ENCODE data around the gene FZR1. TPM values are rescaled to one million over a fixed set of nuclear protein-coding genes. Genes with fewer than 3 reads are reported as not detected.

The FZR1 gene
- total RNA-seq, 2 donors from 2014 or later = 56.7 to 65.1 TPM

DNA sequence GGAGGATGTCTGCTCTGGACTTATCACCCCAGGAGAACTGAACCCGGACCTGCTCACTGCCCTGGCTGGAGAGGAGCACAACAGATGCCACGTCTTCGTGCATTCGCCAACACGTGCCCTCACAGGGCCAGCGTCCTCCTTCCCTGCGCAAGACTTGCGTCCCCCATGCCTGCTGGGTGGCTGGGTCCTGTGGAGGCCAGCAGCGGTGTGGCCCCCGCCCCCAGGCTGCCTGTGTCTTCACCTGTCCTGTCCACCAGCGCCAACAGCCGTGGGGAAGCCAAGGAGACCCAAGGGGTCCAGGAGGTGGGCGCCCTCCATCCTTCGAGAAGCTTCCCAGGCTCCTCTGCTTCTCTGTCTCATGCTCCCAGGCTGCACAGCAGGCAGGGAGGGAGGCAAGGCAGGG lies 29.5 kb downstream of the FZR1 start:
- Mint-ChIP-seq H3K27me3 (ENCODE audit: insufficient read depth) (no peaks in the 10 kb centered on the region), H3K9me3 (no peaks in the 10 kb centered on the region), H3K4me3 (no peak overlapping the region), H3K4me1 (no peaks in the 10 kb centered on the region), H3K36me3 (ENCODE audit: low read depth) (peaks cover 50% of the 10 kb centered on the region), H3K27ac (no peak overlapping the region)
- TF ChIP-seq, protein P1, sequence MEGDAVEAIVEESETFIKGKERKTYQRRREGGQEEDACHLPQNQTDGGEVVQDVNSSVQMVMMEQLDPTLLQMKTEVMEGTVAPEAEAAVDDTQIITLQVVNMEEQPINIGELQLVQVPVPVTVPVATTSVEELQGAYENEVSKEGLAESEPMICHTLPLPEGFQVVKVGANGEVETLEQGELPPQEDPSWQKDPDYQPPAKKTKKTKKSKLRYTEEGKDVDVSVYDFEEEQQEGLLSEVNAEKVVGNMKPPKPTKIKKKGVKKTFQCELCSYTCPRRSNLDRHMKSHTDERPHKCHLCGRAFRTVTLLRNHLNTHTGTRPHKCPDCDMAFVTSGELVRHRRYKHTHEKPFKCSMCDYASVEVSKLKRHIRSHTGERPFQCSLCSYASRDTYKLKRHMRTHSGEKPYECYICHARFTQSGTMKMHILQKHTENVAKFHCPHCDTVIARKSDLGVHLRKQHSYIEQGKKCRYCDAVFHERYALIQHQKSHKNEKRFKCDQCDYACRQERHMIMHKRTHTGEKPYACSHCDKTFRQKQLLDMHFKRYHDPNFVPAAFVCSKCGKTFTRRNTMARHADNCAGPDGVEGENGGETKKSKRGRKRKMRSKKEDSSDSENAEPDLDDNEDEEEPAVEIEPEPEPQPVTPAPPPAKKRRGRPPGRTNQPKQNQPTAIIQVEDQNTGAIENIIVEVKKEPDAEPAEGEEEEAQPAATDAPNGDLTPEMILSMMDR (conservative IDR thresholded peaks at IDR 0.05) = no peak
- Histone ChIP-seq H3K36me3 (ENCODE audit: control insufficient read depth, insufficient read depth, low read length) (peaks cover 30% of the 10 kb centered on the region), H3K27ac (ENCODE audit: low read depth, low read length) (no peak overlapping the region), H3K27me3 (ENCODE audit: control insufficient read depth, insufficient read depth, low read length, poor library complexity, severe bottlenecking) (no peaks in the 10 kb centered on the region), H3K4me1 (ENCODE audit: control insufficient read depth, insufficient read depth, low read length) (no peaks in the 10 kb centered on the region), H3K9ac (ENCODE audit: extremely low read depth, low read length, poor library complexity, severe bottlenecking) (no peak overlapping the region), H3K4me3 (ENCODE audit: low read length) (no peak overlapping the region), H3K9me3 (ENCODE audit: control insufficient read depth, low read length) (no peaks in the 10 kb centered on the region)
- DNase-seq = no peak
- 93 to 98% methylated on average over 14 of the region's 14 CpGs for WGBS, 2 experiments (ENCODE audit: insufficient coverage in 1 of 2, insufficient read length in 1 of 2)

DNA sequence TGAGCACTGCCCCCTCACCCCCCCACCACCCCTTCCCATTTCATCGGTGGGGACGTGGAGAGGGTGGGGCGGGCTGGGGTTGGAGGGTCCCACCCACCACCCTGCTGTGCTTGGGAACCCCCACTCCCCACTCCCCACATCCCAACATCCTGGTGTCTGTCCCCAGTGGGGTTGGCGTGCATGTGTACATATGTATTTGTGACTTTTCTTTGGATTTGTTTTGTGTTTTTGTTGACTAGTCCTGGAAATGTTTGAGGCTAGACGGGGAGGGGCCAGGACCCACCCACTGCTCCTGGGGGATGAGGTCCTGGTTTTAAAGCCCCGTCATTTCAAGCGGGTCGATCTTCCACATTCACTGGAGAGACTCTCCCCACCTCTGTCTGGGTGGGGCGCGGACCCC lies 29.9 kb downstream of the FZR1 start:
- H3K27ac ChIP-seq (ENCODE audit: low read depth, low read length) = no peak overlapping the region
- H3K4me3 ChIP-seq (ENCODE audit: low read length) = no peak overlapping the region
- H3K4me3 Mint-ChIP-seq = no peak overlapping the region
- H3K27ac Mint-ChIP-seq = no peak overlapping the region
- H3K9me3 ChIP-seq (ENCODE audit: control insufficient read depth, low read length) = no peaks in the 10 kb centered on the region
- H3K27me3 ChIP-seq (ENCODE audit: control insufficient read depth, insufficient read depth, low read length, poor library complexity, severe bottlenecking) = no peaks in the 10 kb centered on the region
- H3K4me1 Mint-ChIP-seq = no peaks in the 10 kb centered on the region
- H3K27me3 Mint-ChIP-seq (ENCODE audit: insufficient read depth) = no peaks in the 10 kb centered on the region
- H3K36me3 ChIP-seq (ENCODE audit: control insufficient read depth, insufficient read depth, low read length) = peaks cover 30% of the 10 kb centered on the region
- H3K36me3 Mint-ChIP-seq (ENCODE audit: low read depth) = peaks cover 49% of the 10 kb centered on the region
- WGBS, 2 experiments (ENCODE audit: insufficient coverage in 1 of 2, insufficient read length in 1 of 2) = 94 to 98% methylated on average over 6 to 9 of the region's 10 CpGs
- no peak overlapping the region for H3K9ac ChIP-seq (ENCODE audit: extremely low read depth, low read length, poor library complexity, severe bottlenecking)
- no peaks in the 10 kb centered on the region for H3K9me3 Mint-ChIP-seq
- DNase-seq = no peak
- TF ChIP-seq, protein P1 (conservative IDR thresholded peaks at IDR 0.05) = no peak
- H3K4me1 ChIP-seq (ENCODE audit: control insufficient read depth, insufficient read depth, low read length) = no peaks in the 10 kb centered on the region

DNA sequence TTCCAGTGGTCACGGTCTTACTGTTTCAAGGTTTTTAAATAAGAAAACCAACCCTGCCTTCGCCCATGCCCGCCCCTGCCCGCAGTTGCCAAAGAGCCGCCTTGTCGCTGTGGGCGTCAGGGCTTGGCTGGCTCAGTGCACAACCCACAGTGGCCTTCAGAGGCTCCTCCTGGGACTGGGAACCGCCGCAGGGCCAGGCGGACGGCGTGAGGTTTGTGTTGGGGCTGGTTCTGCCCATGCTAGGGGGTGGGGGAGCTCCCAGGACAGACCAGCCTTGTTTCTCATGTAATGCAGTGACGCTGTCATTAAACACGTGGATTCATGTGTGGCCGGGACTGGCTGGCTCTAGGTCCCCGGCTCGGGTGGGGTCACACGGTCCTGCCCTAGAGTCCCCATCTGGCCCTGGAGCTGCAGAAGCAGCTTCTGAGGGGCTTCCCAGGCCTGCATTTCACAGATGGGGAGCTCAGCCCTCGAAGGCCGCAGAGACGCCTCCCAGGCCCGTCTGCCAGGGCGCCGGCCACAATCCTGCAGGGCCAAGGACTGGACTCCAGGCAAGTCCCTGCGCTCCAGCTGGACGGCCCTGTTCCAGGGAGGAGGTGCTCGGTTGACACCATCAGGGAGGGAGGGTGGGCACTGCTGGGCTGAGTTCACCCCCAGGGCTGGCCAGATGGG lies 30.5 kb downstream of the FZR1 start:
- Histone ChIP-seq H3K27me3 (ENCODE audit: control insufficient read depth, insufficient read depth, low read length, poor library complexity, severe bottlenecking) (no peaks in the 10 kb centered on the region), H3K4me3 (ENCODE audit: low read length) (no peak overlapping the region), H3K36me3 (ENCODE audit: control insufficient read depth, insufficient read depth, low read length) (peaks cover 30% of the 10 kb centered on the region), H3K9ac (ENCODE audit: extremely low read depth, low read length, poor library complexity, severe bottlenecking) (no peak overlapping the region), H3K27ac (ENCODE audit: low read depth, low read length) (peak overlapping the region; percentile 32), H3K9me3 (ENCODE audit: control insufficient read depth, low read length) (no peaks in the 10 kb centered on the region), H3K4me1 (ENCODE audit: control insufficient read depth, insufficient read depth, low read length) (no peaks in the 10 kb centered on the region)
- H3K27me3 Mint-ChIP-seq (ENCODE audit: insufficient read depth) = no peaks in the 10 kb centered on the region
- no peak overlapping the region for H3K4me3 Mint-ChIP-seq
- DNase-seq = no peak
- H3K27ac Mint-ChIP-seq = no peak overlapping the region
- no peaks in the 10 kb centered on the region for H3K9me3 Mint-ChIP-seq
- H3K36me3 Mint-ChIP-seq (ENCODE audit: low read depth) = peaks cover 45% of the 10 kb centered on the region
- TF ChIP-seq, protein P1 (conservative IDR thresholded peaks at IDR 0.05) = no peak
- WGBS, 2 experiments (ENCODE audit: insufficient coverage in 1 of 2, insufficient read length in 1 of 2) = 95 to 98% methylated on average over 19 to 27 of the region's 27 CpGs
- H3K4me1 Mint-ChIP-seq = no peaks in the 10 kb centered on the region
